ENCODE results near the gene RLN3.

The RLN3 gene

GRCh38 chr19:14027856-14028450, at the start of gene RLN3:
TSS of gene RLN3 (plus strand) at chr19:14028148. CDS start at chr19:14028205, 57 bp downstream.
- in situ Hi-C loops (cut with HindIII; ENCODE audit: low pct_ligation_motif_present, low sequenced_read_pairs), result no loop called here
- no peak for TF ChIP-seq CTCF (IDR thresholded peaks at IDR 0.05; ENCODE audit: low read depth, low read length, missing control alignments)
- H3K27ac ChIP-seq, result no peak within 1 kb of the TSS
- no peaks in the 10 kb centered on the region for H3K36me3 ChIP-seq (replicated peaks)
- no peaks in the 10 kb centered on the region for H3K27me3 ChIP-seq (replicated peaks)
- DNase-seq, result no peak
- no peak within 1 kb of the TSS for H3K4me3 ChIP-seq (ENCODE audit: low read depth, low read length)

GRCh38 chr19:13978351-13979243, 49.4 kb upstream of the RLN3 start:
- no peak for DNase-seq
- Histone ChIP-seq H3K27ac (no peak overlapping the region), H3K4me3 (ENCODE audit: low read depth, low read length) (peak overlapping the region; percentile 36), H3K27me3 (replicated peaks) (no peaks in the 10 kb centered on the region), H3K36me3 (replicated peaks) (peaks cover 7% of the 10 kb centered on the region)
- in situ Hi-C loops (cut with HindIII; ENCODE audit: low pct_ligation_motif_present, low sequenced_read_pairs), result no loop called here
- no peak for TF ChIP-seq CTCF (IDR thresholded peaks at IDR 0.05; ENCODE audit: low read depth, low read length, missing control alignments)

GRCh38 chr19:13979244-13979615, 48.7 kb upstream of the RLN3 start:
- H3K36me3 ChIP-seq (replicated peaks), result peaks cover 7% of the 10 kb centered on the region
- H3K27ac ChIP-seq, result no peak overlapping the region
- no peak for DNase-seq

GRCh38 chr19:13979686-13980085, 48.3 kb upstream of the RLN3 start:
- Histone ChIP-seq H3K4me3 (ENCODE audit: low read depth, low read length) (no peak overlapping the region), H3K27ac (no peak overlapping the region), H3K36me3 (replicated peaks) (peaks cover 7% of the 10 kb centered on the region), H3K27me3 (replicated peaks) (no peaks in the 10 kb centered on the region)
- TF ChIP-seq CTCF (IDR thresholded peaks at IDR 0.05; ENCODE audit: low read depth, low read length, missing control alignments), result no peak
- in situ Hi-C loops (cut with HindIII; ENCODE audit: low pct_ligation_motif_present, low sequenced_read_pairs), result no loop called here
- no peak for DNase-seq

More at GRCh38 chr19:13979244-13979615, 48.7 kb upstream of the RLN3 start:
- TF ChIP-seq CTCF (IDR thresholded peaks at IDR 0.05; ENCODE audit: low read depth, low read length, missing control alignments), result no peak
- in situ Hi-C loops (cut with HindIII; ENCODE audit: low pct_ligation_motif_present, low sequenced_read_pairs), result no loop called here
- no peaks in the 10 kb centered on the region for H3K27me3 ChIP-seq (replicated peaks)
- H3K4me3 ChIP-seq (ENCODE audit: low read depth, low read length), result peak overlapping the region; percentile 17

- Histone ChIP-seq H3K4me3 (ENCODE audit: low read depth, low read length) (no peak overlapping the region), H3K36me3 (replicated peaks) (peaks cover 7% of the 10 kb centered on the region), H3K27ac (no peak overlapping the region), H3K27me3 (replicated peaks) (no peaks in the 10 kb centered on the region)
- DNase-seq, result no peak
- TF ChIP-seq CTCF (IDR thresholded peaks at IDR 0.05; ENCODE audit: low read depth, low read length, missing control alignments), result no peak
- in situ Hi-C loops (cut with HindIII; ENCODE audit: low pct_ligation_motif_present, low sequenced_read_pairs), result no loop called here
These were observed 47.6 kb upstream of the RLN3 start for GRCh38 chr19:13980340-13980739.
